HCT116 (cell line): ENCODE results near the gene SPON2. TPM values are rescaled to one million over a fixed set of nuclear protein-coding genes. Genes with fewer than 3 reads are reported as not detected.

Experiments used
- ATAC-seq: fragments of 200-7000 bp; cut with Tn5 transposase; 2 replicates; pipeline ENCODE4 v1.9.1; 2020; ENCODE audit warnings: mild to moderate bottlenecking, moderate library complexity
- BruUV-seq: library from RNA; stranded (reverse); fragments of 400-500 nt; replicated peaks from 2 replicates; lab custom pipeline; 2021; lab: Mats Ljungman, UMichigan
- CTCF ChIA-PET: fragments of 300-600 bp; sonication (Branson Sonifier 250); formaldehyde crosslinking; loops from one replicate; lab custom pipeline; 2021; ENCODE audit warnings: antibody characterized with exemption; lab: Charles Lee
- POLR2A ChIA-PET: fragments of 300-600, 350-600 bp; sonication (Branson Sonifier 250); formaldehyde crosslinking; loops from one replicate; lab custom pipeline; 2021; ENCODE audit warnings: antibody characterized with exemption; lab: Charles Lee
- RAD21 ChIA-PET, 2 experiments: fragments of 300-600 bp; sonication (Branson Sonifier 250); formaldehyde crosslinking; loops; one replicate each; lab custom pipeline; 2023; ENCODE audit warnings: low total read pairs in 2 of 2; ENCODE audit not compliant: uncharacterized antibody in 2 of 2, unreplicated experiment in 2 of 2, low non-redundant PET in 1 of 2; lab: Charles Lee
- DNase-seq: peaks from one replicate; pipeline ENCODE4 v3.0.0-alpha.2; 2010; ENCODE audit warnings: low read depth, low spot score
- H2AFZ ChIP-seq: fragments of 200-600 bp; shearing (Covaris generic), sonication (generic); 2 replicates; pipeline ENCODE4 v1.6.1; 2017; ENCODE audit warnings: low read depth, mixed run types, mixed read lengths, antibody characterized with exemption, low read length; ENCODE audit not compliant: poor library complexity, severe bottlenecking
- H3K27ac ChIP-seq: 2 replicates; pipeline ENCODE4 v1.5.1; 2012; ENCODE audit warnings: low read depth, low read length
- H3K27me3 ChIP-seq: fragments of 200-600 bp; sonication (generic); 2 replicates; pipeline ENCODE4 v1.6.1; 2016; ENCODE audit warnings: mixed run types, low read length, mixed read lengths; ENCODE audit not compliant: insufficient read depth
- H3K36me3 ChIP-seq, 2 experiments: fragments of 200-500 bp in 1 of 2; fragments of 200-600 bp in 1 of 2; sonication (Bioruptor generic) in 1 of 2; sonication (generic) in 1 of 2; 2 replicates each; pipeline versions ENCODE4 v1.5.1 to v1.6.1; 2014 to 2016; ENCODE audit warnings: low read length in 2 of 2, inconsistent platforms in 1 of 2, mixed read lengths in 1 of 2, mixed run types in 1 of 2; ENCODE audit not compliant: insufficient read depth in 2 of 2, control insufficient read depth in 1 of 2
- H3K4me1 ChIP-seq, 2 experiments: fragments of 200-600 bp in 1 of 2; sonication (generic) in 1 of 2; 2 replicates each; pipeline versions ENCODE4 v1.5.1 to v1.6.1; 2012 to 2017; ENCODE audit warnings: low read length in 2 of 2, inconsistent platforms in 1 of 2, mild to moderate bottlenecking in 1 of 2, mixed read lengths in 1 of 2, mixed run types in 1 of 2, moderate library complexity in 1 of 2; ENCODE audit not compliant: insufficient read depth in 2 of 2, control insufficient read depth in 1 of 2
- H3K4me2 ChIP-seq: fragments of 200-600 bp; sonication (generic); 2 replicates; pipeline ENCODE4 v1.6.1; 2017; ENCODE audit warnings: mixed run types, low read length, mixed read lengths
- H3K4me3 ChIP-seq, 2 experiments: fragments of 200-600 bp in 1 of 2; sonication (generic) in 1 of 2; replicated peaks in 1 of 2; 2 replicates each; pipeline ENCODE4 v1.5.1; 2011 to 2016; ENCODE audit warnings: low read length in 2 of 2, control low read depth in 1 of 2, low read depth in 1 of 2, mild to moderate bottlenecking in 1 of 2, mixed read lengths in 1 of 2, mixed run types in 1 of 2
- H3K79me2 ChIP-seq: fragments of 200-600 bp; sonication (generic); 2 replicates; pipeline ENCODE4 v1.6.1; 2017; ENCODE audit warnings: mild to moderate bottlenecking, mixed run types, low read length, moderate library complexity, mixed read lengths; ENCODE audit not compliant: insufficient read depth
- H3K9ac ChIP-seq: fragments of 200-600 bp; sonication (generic); 2 replicates; pipeline ENCODE4 v1.6.1; 2016; ENCODE audit warnings: low read length, mixed read lengths
- H3K9me2 ChIP-seq: fragments of 200-600 bp; sonication (generic), shearing (Covaris generic); 2 replicates; pipeline ENCODE4 v1.6.1; 2017; ENCODE audit warnings: mixed run types, mild to moderate bottlenecking, moderate library complexity; ENCODE audit not compliant: insufficient read depth
- H3K9me3 ChIP-seq, 2 experiments: fragments of 200-500 bp in 1 of 2; fragments of 200-600 bp in 1 of 2; sonication (Bioruptor generic) in 1 of 2; sonication (generic) in 1 of 2; 2 replicates each; pipeline ENCODE4 v1.6.1; 2014 to 2017; ENCODE audit warnings: low read length in 2 of 2, mixed read lengths in 2 of 2, inconsistent platforms in 1 of 2, low read depth in 1 of 2, mild to moderate bottlenecking in 1 of 2, mixed run types in 1 of 2, moderate library complexity in 1 of 2; ENCODE audit not compliant: control insufficient read depth in 1 of 2, insufficient read depth in 1 of 2
- H4K20me1 ChIP-seq: fragments of 200-600 bp; sonication (generic), shearing (Covaris generic); 2 replicates; pipeline ENCODE4 v1.6.1; 2017; ENCODE audit warnings: mixed run types, mild to moderate bottlenecking, moderate library complexity; ENCODE audit not compliant: insufficient read depth
- JUND ChIP-seq: IDR thresholded peaks from 2 replicates; pipeline ENCODE4 v1.6.1; 2012
- POLR2A ChIP-seq: IDR thresholded peaks from 2 replicates; pipeline ENCODE4 v1.7.0; 2011; ENCODE audit warnings: borderline replicate concordance; ENCODE audit not compliant: insufficient read depth, insufficient read length; ENCODE audit errors: extremely low read depth
- RAD21 ChIP-seq: IDR thresholded peaks from 2 replicates; pipeline ENCODE4 v1.6.1; 2012; ENCODE audit warnings: low read depth, mild to moderate bottlenecking
- TCF7L2 ChIP-seq: IDR thresholded peaks from 2 replicates; pipeline ENCODE4 v1.7.0; 2011; ENCODE audit warnings: borderline replicate concordance, inconsistent platforms; ENCODE audit not compliant: insufficient read depth, insufficient read length; ENCODE audit errors: extremely low read depth
- intact Hi-C: fragments of 100-400 bp; cut with micrococcal nuclease; formaldehyde crosslinking; loops from 2 replicates; pipeline ENCODE4 v1.10.0; 2022
- total RNA-seq: library from RNA; stranded (reverse); gene quantifications from one replicate; pipeline ENCODE4 v1.2.1, GENCODE V29; 2021; ENCODE audit not compliant: unreplicated experiment
- TF ChIP-seq, protein P1 (sequence below), 3 experiments: fragments of 200-600 bp in 1 of 3; sonication (generic) in 1 of 3; IDR thresholded peaks in 2 of 3; conservative IDR thresholded peaks in 1 of 3; 2 replicates each; pipeline ENCODE4 v1.5.1; 2012 to 2017; ENCODE audit warnings: low read depth in 2 of 3, low read length in 2 of 3, antibody characterized with exemption in 1 of 3, borderline replicate concordance in 1 of 3, control low read depth in 1 of 3, mild to moderate bottlenecking in 1 of 3, mixed read lengths in 1 of 3, mixed run types in 1 of 3, moderate library complexity in 1 of 3; ENCODE audit not compliant: insufficient read depth in 1 of 3

The SPON2 gene
- total RNA-seq, 1 experiment from 2014 or later: 1.5 TPM

DNA sequence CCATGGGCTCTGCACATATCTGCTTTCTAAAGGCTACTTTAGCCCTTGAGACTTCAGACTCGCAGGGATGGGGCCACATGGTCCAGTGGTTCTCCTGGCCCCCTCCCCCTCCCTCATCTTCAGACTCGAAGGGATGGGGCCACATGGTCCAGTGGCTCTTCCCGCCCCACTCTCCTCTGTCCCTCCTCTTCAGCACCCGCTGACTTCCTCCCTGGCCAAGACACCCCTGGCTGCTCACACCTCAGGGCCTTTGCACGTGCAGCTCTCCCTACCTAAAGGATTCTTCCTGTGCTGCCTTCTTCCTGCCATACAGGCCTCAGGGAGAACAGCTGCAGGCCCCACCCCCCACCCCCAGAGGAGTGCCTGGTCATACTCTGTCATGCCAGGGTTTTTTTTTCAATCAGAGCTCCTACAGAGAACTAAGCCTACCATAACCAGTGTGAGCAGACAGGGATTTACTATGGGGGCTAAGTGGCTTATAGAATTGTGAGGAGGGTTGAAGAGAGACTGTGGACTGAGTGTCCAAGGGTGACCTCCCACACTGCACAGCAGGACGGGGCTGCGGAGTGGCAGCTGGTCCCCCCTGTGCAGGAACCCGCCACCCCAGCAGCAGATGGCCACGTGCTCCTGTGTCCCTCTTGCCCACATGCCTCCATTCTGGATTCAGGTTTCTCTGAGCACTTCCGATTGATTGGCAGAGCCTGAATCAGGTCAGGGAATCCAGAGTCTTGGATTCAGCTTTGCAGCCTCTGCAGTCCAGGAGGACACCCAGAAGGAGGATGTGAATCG, 6.1 kb upstream of the SPON2 start:
- intact Hi-C loops: no loop called here
- Histone ChIP-seq H3K9me2 (no peaks in the 10 kb centered on the region), H3K4me1 (peaks cover 0 to 21% of the 10 kb centered on the region in 2 experiments; a peak in 2 of 4 replicates), H3K79me2 (no peaks in the 10 kb centered on the region), H3K27ac (no peak overlapping the region), H3K4me3 (no peak overlapping the region), H3K36me3 (no peaks in the 10 kb centered on the region), H3K4me2 (no peak overlapping the region), H3K27me3 (no peaks in the 10 kb centered on the region), H2AFZ (no peak overlapping the region), H3K9ac (no peak overlapping the region), H4K20me1 (no peaks in the 10 kb centered on the region), H3K9me3 (no peaks in the 10 kb centered on the region)
- ATAC-seq: no peak
- BruUV-seq: no TSS peak
- no peak for DNase-seq
- ChIA-PET RAD21 (no interaction called here), POLR2A (no interaction called here), CTCF (no interaction called here)
- TF ChIP-seq RAD21 (no peak), TCF7L2 (no peak), POLR2A (no peak), JUND (no peak)
- TF ChIP-seq, protein P1, sequence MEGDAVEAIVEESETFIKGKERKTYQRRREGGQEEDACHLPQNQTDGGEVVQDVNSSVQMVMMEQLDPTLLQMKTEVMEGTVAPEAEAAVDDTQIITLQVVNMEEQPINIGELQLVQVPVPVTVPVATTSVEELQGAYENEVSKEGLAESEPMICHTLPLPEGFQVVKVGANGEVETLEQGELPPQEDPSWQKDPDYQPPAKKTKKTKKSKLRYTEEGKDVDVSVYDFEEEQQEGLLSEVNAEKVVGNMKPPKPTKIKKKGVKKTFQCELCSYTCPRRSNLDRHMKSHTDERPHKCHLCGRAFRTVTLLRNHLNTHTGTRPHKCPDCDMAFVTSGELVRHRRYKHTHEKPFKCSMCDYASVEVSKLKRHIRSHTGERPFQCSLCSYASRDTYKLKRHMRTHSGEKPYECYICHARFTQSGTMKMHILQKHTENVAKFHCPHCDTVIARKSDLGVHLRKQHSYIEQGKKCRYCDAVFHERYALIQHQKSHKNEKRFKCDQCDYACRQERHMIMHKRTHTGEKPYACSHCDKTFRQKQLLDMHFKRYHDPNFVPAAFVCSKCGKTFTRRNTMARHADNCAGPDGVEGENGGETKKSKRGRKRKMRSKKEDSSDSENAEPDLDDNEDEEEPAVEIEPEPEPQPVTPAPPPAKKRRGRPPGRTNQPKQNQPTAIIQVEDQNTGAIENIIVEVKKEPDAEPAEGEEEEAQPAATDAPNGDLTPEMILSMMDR (IDR thresholded peaks at IDR 0.05 in 2 of 3, conservative IDR thresholded peaks at IDR 0.05 in 1 of 3; ENCODE audit: borderline replicate concordance in 1 of 3, insufficient read depth in 1 of 3, low read depth in 2 of 3, low read length in 2 of 3): no peak
